Measurements from ENCODE around the gene SPEM1. TPM values are rescaled to one million over a fixed set of nuclear protein-coding genes. Genes with fewer than 3 reads are reported as not detected.

The SPEM1 gene
- total RNA-seq, 1 donor = not detected

DNA sequence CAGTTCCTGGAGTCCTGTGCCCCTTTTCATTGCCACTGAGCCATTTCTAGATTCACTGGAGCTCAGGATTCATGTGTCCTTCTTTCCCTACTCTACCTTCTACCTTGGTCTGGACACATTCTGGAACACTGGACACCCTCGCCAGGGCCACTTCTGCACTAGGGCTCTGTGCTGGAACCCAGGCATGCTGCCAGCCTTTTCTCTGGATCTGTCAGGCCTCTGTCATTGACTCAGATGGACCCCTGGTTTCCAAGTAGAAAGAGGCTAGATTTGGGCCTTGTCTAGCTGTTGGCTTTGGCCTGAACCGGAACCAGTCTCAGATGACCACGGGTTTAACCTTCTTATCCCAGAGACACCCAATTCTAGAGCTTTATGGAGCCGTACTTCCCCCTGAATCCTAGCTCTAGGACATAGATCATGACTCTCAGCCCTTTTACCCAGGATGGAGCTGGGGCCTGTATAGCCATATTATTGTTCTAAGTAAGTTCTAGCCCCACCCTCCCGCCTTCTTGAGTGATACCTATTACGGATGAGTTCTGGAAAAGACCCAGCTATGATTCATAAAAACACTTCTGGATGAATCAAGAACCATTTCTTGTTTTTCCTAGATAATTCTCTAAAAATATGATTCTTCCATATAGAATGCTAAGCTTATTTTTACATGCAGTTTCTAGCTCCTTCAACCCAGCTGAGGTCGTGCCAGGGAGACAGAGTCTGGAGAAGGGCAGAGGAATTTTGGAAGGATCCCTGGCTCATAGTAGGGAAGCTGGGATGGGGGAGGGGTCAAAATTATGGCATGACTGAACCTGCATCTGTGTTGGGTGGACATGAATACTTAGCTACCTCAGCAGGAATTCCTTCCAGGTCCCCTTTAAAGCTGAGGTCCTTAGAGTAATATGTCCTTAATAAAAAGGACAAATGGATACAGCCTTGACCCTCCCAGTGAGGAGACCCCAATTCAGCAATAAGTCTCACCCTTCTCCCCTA, 23.7 kb downstream of the SPEM1 start:
- peak; percentile 81 for DNase-seq (ENCODE audit: low read depth)
- no peak overlapping the region for H3K4me3 ChIP-seq (ENCODE audit: low read depth, low read length)
- TF ChIP-seq, protein P1, sequence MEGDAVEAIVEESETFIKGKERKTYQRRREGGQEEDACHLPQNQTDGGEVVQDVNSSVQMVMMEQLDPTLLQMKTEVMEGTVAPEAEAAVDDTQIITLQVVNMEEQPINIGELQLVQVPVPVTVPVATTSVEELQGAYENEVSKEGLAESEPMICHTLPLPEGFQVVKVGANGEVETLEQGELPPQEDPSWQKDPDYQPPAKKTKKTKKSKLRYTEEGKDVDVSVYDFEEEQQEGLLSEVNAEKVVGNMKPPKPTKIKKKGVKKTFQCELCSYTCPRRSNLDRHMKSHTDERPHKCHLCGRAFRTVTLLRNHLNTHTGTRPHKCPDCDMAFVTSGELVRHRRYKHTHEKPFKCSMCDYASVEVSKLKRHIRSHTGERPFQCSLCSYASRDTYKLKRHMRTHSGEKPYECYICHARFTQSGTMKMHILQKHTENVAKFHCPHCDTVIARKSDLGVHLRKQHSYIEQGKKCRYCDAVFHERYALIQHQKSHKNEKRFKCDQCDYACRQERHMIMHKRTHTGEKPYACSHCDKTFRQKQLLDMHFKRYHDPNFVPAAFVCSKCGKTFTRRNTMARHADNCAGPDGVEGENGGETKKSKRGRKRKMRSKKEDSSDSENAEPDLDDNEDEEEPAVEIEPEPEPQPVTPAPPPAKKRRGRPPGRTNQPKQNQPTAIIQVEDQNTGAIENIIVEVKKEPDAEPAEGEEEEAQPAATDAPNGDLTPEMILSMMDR (IDR thresholded peaks at IDR 0.05; ENCODE audit: insufficient read depth, low read length) = no peak

DNA sequence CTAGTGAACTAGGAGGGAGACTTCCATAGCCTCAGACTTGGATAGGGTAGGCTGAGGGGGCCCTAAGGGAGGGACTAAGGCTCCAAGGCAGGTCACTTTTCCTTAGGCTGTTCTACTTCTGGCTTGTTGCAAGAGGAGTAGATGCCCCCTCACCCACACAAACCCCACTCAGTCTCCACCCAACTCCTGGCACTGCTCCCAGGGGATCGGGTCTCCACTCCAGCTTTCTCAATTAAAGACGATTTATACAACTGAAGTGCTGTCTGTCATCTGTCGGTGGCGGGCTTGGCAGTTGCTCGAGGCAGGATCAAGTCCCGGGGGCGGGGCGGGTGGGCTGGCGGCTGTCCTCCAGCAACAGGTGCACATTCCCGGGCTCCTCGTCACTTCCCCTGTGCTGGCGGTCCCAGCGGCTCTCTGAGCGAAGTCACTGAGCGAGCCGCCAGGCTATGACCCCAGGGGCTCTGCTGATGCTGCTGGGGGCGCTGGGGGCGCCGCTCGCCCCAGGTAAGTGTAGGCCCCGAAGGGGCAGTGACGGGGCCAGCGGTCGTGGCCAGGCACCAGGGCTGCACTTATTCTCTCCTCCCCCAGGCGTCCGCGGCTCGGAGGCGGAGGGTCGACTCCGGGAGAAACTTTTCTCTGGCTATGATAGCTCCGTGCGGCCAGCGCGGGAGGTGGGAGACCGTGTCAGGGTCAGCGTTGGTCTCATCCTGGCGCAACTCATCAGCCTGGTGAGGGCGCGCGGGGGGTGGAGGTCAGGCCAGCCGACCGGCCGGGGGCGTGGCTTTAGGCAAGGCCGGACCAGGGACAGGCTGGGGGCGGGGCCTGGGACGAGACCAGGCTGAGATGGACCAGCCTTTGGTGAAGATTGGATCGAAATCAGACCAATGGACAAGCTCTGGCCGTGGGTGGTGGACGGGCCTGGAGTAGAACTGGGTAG, 24.8 kb downstream of the SPEM1 start, which contains the start of gene CHRNB1:
Gene CHRNB1, plus strand, starts transcription at position 380 of the 937 bp plus-strand sequence. Its CDS starts 67 bp downstream, at position 447.
- peak within 1 kb of the TSS; percentile 33 for H3K4me3 ChIP-seq (ENCODE audit: low read depth, low read length)

DNA sequence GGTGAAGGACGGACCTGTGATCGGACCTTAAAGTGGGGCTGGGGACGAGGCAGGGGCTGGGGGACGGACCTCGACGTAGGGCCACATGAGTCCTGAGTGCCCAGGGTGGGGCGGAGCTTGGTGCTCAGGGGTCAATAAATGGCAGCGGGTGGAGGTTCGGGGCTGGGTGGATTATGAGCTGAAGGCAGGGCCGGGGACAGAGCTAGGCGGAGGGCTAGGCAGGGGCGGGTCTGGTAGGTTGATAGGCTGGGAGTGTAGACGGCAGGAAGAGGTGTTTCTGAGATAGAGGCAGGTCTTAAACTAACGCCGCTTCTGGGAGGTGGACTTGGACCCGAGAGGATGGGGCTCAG, 25.5 kb downstream of the SPEM1 start:
- TF ChIP-seq, protein P1 (IDR thresholded peaks at IDR 0.05; ENCODE audit: insufficient read depth, low read length) = no peak
- peak overlapping the region; percentile 33 for H3K4me3 ChIP-seq (ENCODE audit: low read depth, low read length)

More for the DNA sequence above, 24.8 kb downstream of the SPEM1 start, which contains the start of gene CHRNB1:
- TF ChIP-seq, protein P1 (IDR thresholded peaks at IDR 0.05; ENCODE audit: insufficient read depth, low read length) = no peak
- no peak for DNase-seq (ENCODE audit: low read depth)

DNA sequence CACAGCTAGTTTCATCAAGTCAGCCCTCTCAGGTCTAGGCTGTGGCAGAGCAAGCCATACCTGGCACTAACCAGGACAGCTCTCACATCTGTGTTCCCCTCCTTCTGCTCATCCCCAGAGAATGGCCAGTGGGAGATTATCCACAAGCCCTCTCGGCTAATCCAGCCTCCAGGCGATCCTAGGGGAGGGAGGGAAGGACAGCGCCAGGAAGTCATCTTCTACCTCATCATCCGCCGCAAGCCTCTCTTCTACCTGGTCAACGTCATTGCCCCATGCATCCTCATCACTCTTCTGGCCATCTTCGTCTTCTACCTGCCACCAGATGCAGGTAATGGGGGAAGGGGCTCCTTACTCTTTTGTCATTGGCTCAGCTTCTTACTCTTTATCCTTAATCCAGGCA, 28.3 kb downstream of the SPEM1 start:
- no peak overlapping the region for H3K4me3 ChIP-seq (ENCODE audit: low read depth, low read length)
- TF ChIP-seq, protein P1 (IDR thresholded peaks at IDR 0.05; ENCODE audit: insufficient read depth, low read length) = no peak
- DNase-seq (ENCODE audit: low read depth) = no peak

More for the DNA sequence above, 25.5 kb downstream of the SPEM1 start:
- no peak for DNase-seq (ENCODE audit: low read depth)

- no peak overlapping the region for H3K4me3 ChIP-seq (ENCODE audit: low read depth, low read length)
- peak; percentile 24 for DNase-seq (ENCODE audit: low read depth)
- TF ChIP-seq, protein P1 (IDR thresholded peaks at IDR 0.05; ENCODE audit: insufficient read depth, low read length) = no peak
Observed at GRCh38 chr17:7459961-7460545, 39.9 kb downstream of the SPEM1 start.
